K562 (cell line): Measurements from ENCODE around the gene GCNA. TPM values are rescaled to one million over a fixed set of nuclear protein-coding genes. Genes with fewer than 3 reads are reported as not detected.
A peak's percentile ranks its signal among the peaks of the same experiment; 100 is the strongest.

Experiments
- BRF2 ChIP-seq: IDR thresholded peaks from 3 replicates; pipeline ENCODE4 v1.6.1; 2011; ENCODE audit warnings: borderline replicate concordance, mild to moderate bottlenecking; ENCODE audit not compliant: insufficient read length, insufficient read depth
- CSDE1 ChIP-seq, 2 experiments: fragments of 450-650 bp; IDR thresholded peaks; 2 replicates each; pipeline ENCODE4 v1.6.1; 2016; ENCODE audit warnings: mild to moderate bottlenecking in 1 of 2
- CXXC5 ChIP-seq: fragments of 250-450 bp; sonication (Bioruptor Pico); IDR thresholded peaks from 2 replicates; pipeline ENCODE4 v1.8.0; 2022; ENCODE audit warnings: inconsistent platforms, mild to moderate bottlenecking, moderate library complexity
- JUNB ChIP-seq: fragments of 450-650 bp; formaldehyde crosslinking; conservative IDR thresholded peaks from 2 replicates; pipeline ENCODE4 v1.4.0; 2020; ENCODE audit warnings: mild to moderate bottlenecking
- NEUROD1 ChIP-seq: fragments of 150-350 bp; IDR thresholded peaks from 2 replicates; pipeline ENCODE4 v1.6.1; 2014; ENCODE audit warnings: borderline replicate concordance, low read length, low read depth; ENCODE audit not compliant: partially characterized antibody
- PHF20 ChIP-seq: fragments of 450-650 bp; IDR thresholded peaks from 2 replicates; pipeline ENCODE4 v1.6.1; 2018; ENCODE audit not compliant: partially characterized antibody
- PHTF2 ChIP-seq: fragments of 250-450 bp; sonication (Bioruptor Pico); IDR thresholded peaks from 2 replicates; pipeline ENCODE4 v1.5.0; 2021; ENCODE audit warnings: mild to moderate bottlenecking
- POLR2AphosphoS5 ChIP-seq: IDR thresholded peaks from 2 replicates; pipeline ENCODE4 v1.6.1; 2011; ENCODE audit warnings: mild to moderate bottlenecking, low read depth, low read length, moderate library complexity; ENCODE audit not compliant: control insufficient read depth, insufficient read depth
- PURB ChIP-seq: sonication (generic); formaldehyde crosslinking; IDR thresholded peaks from 2 replicates; pipeline ENCODE4 v1.9.0; 2021; ENCODE audit warnings: low read depth, mild to moderate bottlenecking, missing genetic modification reagents
- RBM15 ChIP-seq: fragments of 200-400 bp; formaldehyde crosslinking; IDR thresholded peaks from 2 replicates; pipeline ENCODE4 v1.6.1; 2018; ENCODE audit warnings: mild to moderate bottlenecking, low read length, moderate library complexity; ENCODE audit not compliant: insufficient read depth
- RUNX1 ChIP-seq: sonication (generic); IDR thresholded peaks from 2 replicates; pipeline ENCODE4 v1.6.1; 2016; ENCODE audit warnings: antibody characterized with exemption, low read depth
- TCF7L2 ChIP-seq: fragments of 150-350 bp; IDR thresholded peaks from 2 replicates; pipeline ENCODE4 v1.6.1; 2016; ENCODE audit warnings: low read depth, mild to moderate bottlenecking, low read length, moderate library complexity
- XRCC3 ChIP-seq: fragments of 450-650 bp; IDR thresholded peaks from 2 replicates; pipeline ENCODE4 v1.6.1; 2017; ENCODE audit warnings: mild to moderate bottlenecking, moderate library complexity
- ZNF282 ChIP-seq: sonication (generic); formaldehyde crosslinking; IDR thresholded peaks from 2 replicates; pipeline ENCODE4 v1.8.1; 2023; ENCODE audit warnings: missing genetic modification reagents
- polyA plus RNA-seq, 8 experiments: library from polyadenylated mRNA; depleted of rRNA in 4 of 8; stranded (reverse) in 5 of 8; unstranded in 3 of 8; fragments of >200 nt; fragmentation: Nextera tagmentation in 2 of 8; fragmentation: Illumina TruSeq in 1 of 8; extraction: Ambion mirVana in 2 of 8; extraction: Trizol in 1 of 8; gene quantifications; 2 replicates each; pipeline versions ENCODE4 v1.2.1 to v1.2.3, GENCODE V29; 2011 to 2014; ENCODE audit warnings: inconsistent platforms in 1 of 8, missing spikeins in 1 of 8
- total RNA-seq, 7 experiments: library from RNA; depleted of rRNA in 6 of 7; stranded (reverse); fragments of >200 nt in 6 of 7; fragmentation: Illumina TruSeq in 2 of 7; extraction: Trizol in 2 of 7; gene quantifications; 2 replicates each; pipeline versions ENCODE4 v1.2.1 to v1.2.3, GENCODE V29; 2011 to 2021; ENCODE audit warnings: low replicate concordance in 1 of 7
- TF ChIP-seq, protein P1 (sequence below): fragments of 200-800 bp; sonication (Bioruptor generic); IDR thresholded peaks from 2 replicates; pipeline ENCODE4 v1.6.1; 2016; ENCODE audit warnings: missing genetic modification characterization, missing compliant biosample characterization
- TF ChIP-seq, protein P2 (sequence below): fragments of 450-650 bp; formaldehyde crosslinking; IDR thresholded peaks from 2 replicates; pipeline ENCODE4 v1.4.0; 2020; ENCODE audit warnings: mild to moderate bottlenecking
- TF ChIP-seq, protein P3 (sequence below): fragments of 250-450 bp; sonication (Bioruptor Pico); IDR thresholded peaks from 2 replicates; pipeline ENCODE4 v1.5.0; 2021

The GCNA gene
- total and polyA plus RNA-seq, 9 of the 15 experiments (the other 6 are each of a cell fraction or from before 2014, with no cell fraction given) = 0.27 to 1.5 (median 0.86) TPM

GRCh38 chrX:71532753-71533425, 45.3 kb upstream of the GCNA start, which contains the start of gene OGT (continued):
- TF ChIP-seq BRF2 (no peak), CXXC5 (peak; percentile 91), PHF20 (no peak), TCF7L2 (no peak), XRCC3 (no peak), ZNF282 (no peak), PURB (CRISPR knock-in tag) (no peak), RBM15 (no peak), RUNX1 (no peak), POLR2AphosphoS5 (peak; percentile 90), NEUROD1 (peak; percentile 78), CSDE1 (IDR thresholded peaks at IDR 0.05) (no peak), JUNB (CRISPR knock-in tag) (no peak), PHTF2 (CRISPR knock-in tag) (no peak)
- TF ChIP-seq, protein P1, sequence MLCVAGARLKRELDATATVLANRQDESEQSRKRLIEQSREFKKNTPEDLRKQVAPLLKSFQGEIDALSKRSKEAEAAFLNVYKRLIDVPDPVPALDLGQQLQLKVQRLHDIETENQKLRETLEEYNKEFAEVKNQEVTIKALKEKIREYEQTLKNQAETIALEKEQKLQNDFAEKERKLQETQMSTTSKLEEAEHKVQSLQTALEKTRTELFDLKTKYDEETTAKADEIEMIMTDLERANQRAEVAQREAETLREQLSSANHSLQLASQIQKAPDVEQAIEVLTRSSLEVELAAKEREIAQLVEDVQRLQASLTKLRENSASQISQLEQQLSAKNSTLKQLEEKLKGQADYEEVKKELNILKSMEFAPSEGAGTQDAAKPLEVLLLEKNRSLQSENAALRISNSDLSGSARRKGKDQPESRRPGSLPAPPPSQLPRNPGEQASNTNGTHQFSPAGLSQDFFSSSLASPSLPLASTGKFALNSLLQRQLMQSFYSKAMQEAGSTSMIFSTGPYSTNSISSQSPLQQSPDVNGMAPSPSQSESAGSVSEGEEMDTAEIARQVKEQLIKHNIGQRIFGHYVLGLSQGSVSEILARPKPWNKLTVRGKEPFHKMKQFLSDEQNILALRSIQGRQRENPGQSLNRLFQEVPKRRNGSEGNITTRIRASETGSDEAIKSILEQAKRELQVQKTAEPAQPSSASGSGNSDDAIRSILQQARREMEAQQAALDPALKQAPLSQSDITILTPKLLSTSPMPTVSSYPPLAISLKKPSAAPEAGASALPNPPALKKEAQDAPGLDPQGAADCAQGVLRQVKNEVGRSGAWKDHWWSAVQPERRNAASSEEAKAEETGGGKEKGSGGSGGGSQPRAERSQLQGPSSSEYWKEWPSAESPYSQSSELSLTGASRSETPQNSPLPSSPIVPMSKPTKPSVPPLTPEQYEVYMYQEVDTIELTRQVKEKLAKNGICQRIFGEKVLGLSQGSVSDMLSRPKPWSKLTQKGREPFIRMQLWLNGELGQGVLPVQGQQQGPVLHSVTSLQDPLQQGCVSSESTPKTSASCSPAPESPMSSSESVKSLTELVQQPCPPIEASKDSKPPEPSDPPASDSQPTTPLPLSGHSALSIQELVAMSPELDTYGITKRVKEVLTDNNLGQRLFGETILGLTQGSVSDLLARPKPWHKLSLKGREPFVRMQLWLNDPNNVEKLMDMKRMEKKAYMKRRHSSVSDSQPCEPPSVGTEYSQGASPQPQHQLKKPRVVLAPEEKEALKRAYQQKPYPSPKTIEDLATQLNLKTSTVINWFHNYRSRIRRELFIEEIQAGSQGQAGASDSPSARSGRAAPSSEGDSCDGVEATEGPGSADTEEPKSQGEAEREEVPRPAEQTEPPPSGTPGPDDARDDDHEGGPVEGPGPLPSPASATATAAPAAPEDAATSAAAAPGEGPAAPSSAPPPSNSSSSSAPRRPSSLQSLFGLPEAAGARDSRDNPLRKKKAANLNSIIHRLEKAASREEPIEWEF (CRISPR knock-in tag) = no peak
- TF ChIP-seq, protein P2, sequence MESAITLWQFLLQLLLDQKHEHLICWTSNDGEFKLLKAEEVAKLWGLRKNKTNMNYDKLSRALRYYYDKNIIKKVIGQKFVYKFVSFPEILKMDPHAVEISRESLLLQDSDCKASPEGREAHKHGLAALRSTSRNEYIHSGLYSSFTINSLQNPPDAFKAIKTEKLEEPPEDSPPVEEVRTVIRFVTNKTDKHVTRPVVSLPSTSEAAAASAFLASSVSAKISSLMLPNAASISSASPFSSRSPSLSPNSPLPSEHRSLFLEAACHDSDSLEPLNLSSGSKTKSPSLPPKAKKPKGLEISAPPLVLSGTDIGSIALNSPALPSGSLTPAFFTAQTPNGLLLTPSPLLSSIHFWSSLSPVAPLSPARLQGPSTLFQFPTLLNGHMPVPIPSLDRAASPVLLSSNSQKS = no peak
- TF ChIP-seq, protein P3, sequence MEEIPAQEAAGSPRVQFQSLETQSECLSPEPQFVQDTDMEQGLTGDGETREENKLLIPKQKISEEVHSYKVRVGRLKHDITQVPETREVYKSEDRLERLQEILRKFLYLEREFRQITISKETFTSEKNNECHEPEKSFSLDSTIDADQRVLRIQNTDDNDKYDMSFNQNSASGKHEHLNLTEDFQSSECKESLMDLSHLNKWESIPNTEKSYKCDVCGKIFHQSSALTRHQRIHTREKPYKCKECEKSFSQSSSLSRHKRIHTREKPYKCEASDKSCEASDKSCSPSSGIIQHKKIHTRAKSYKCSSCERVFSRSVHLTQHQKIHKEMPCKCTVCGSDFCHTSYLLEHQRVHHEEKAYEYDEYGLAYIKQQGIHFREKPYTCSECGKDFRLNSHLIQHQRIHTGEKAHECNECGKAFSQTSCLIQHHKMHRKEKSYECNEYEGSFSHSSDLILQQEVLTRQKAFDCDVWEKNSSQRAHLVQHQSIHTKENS (CRISPR knock-in tag) = no peak
